GM18519 (cell line): ENCODE results near the gene BCL2.

Experiments used
- ATAC-seq: cut with Tn5 transposase; IDR thresholded peaks from one replicate; pipeline ENCODE4 v1.9.1; 2021; ENCODE audit warnings: mild to moderate bottlenecking, moderate library complexity; ENCODE audit not compliant: unreplicated experiment, low FRiP score

BCL2 gene

DNA sequence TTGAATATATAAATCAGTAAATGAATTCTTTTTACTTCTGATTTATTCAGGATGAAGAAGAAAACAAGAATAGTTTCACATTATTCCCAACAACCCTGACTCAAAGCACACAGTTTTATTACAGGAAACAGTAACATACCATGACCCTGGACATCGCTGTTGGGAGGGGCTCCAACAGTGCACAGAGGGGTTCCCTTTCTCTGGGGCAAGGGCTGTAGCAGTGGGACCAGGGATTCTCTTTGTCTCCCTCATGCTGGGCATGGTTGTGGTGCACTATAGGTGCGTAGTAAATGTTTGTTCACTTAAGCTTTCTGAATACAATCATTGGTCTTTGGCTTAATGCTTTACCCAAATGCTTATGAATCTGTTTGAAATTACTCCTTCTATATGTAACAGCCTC is 189.4 kb downstream of the BCL2 start:
- no peak for ATAC-seq

DNA sequence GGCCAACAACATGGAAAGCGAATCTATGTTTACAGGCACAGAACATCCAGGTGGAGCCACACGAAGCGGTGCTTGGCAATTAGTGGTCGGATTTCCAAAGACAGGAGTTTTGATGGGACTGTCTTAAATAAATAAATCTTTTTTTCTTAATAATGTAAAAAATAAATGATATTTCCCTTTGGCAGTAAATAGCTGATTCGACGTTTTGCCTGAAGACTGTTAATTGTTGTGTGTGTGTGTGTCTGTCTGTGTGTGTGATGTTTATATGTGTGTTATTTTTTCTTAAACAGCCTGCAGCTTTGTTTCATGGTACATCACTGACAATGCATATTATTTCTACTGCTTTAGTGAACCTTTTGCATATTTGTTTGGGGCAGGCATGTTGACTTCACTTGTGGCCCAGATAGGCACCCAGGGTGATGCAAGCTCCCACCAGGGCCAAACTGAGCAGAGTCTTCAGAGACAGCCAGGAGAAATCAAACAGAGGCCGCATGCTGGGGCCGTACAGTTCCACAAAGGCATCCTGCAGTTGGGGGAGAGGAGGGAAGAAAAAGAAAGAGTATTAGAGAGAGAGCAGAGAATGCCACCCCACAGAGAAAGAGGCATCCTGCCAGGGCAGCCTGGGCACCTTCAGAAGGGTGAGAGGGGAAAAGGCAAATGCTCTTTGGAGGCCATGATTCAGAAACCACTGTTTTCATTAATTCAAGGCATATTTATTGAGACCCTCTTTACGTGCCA is 191.2 kb downstream of the BCL2 start:
- no peak for ATAC-seq

DNA sequence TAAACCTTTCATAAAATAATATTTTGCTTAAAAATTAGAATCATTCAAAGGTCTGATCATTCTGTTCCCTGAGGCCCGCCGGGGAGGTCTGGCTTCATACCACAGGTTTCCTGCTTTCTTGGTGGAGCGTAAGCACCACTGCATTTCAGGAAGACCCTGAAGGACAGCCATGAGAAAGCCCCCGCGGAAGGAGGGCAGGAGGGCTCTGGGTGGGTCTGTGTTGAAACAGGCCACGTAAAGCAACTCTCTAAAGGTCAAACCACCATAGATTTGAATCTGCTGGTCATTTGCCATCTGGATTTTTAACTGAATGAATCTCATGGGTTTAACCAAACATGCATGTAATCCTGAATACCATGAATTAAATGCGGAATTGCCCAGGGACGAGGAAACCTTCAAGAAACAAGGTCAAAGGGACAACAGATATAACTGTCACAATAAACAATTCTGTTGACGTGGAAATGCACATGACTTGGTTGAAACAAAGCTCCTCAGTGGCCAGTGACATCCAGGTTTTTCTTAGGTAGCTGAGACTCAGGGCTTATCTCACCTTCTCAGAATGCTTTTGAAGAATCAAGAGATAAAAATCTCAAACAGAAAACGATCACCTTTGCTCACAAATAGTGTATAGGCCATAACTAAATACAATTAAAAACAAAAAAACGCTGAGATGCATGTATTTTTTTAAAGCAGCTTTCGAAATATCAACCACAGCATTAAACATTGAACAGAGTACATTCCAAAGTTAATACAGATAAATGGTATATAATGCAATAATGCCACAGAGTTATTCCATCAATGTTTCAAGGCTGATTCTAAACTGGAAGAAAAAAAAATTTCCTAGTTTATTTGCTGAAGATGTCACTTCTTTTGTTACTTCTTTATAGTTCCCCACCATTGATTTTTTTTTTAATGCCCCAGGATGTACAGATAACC is 193.2 kb downstream of the BCL2 start:
- ATAC-seq = no peak

DNA sequence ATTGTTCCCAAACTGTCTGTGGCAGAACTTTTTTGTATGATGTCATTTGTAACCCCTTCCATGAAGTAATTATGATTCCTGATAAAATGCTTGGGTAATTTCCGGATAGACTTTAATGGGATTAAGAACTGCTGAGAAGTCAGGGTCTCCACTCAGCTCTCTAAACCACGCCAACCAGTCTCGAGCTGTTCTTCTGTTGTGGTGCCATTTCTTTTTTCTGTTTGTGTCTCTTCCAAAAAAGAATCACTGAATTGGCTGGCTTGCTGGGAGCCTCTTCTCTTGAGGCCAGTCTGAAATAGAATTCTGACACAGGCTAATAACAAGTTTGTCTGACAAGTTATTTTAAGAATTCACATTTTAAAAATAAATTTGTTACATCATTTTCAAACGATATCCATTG is 198.9 kb downstream of the BCL2 start:
- no peak for ATAC-seq

DNA sequence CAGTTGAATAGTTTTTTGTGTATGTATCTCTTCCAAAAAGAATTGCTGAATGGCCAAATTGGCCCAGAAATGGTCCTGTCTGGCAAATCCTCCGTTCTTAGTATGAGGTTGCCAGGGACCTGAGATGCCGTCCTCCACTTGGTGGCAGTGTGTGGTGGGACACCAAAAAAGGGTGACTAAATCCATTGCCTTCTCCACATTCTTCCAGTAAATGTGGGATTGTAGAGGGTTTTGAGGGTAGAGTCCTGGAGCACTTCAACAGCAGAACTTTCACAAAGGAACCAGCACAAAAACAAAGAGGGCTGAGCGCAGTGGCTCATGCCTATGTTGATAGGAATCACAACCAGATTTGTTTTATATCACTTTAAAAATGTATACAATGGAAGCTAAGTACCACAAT is 199.9 kb downstream of the BCL2 start:
- no peak for ATAC-seq

DNA sequence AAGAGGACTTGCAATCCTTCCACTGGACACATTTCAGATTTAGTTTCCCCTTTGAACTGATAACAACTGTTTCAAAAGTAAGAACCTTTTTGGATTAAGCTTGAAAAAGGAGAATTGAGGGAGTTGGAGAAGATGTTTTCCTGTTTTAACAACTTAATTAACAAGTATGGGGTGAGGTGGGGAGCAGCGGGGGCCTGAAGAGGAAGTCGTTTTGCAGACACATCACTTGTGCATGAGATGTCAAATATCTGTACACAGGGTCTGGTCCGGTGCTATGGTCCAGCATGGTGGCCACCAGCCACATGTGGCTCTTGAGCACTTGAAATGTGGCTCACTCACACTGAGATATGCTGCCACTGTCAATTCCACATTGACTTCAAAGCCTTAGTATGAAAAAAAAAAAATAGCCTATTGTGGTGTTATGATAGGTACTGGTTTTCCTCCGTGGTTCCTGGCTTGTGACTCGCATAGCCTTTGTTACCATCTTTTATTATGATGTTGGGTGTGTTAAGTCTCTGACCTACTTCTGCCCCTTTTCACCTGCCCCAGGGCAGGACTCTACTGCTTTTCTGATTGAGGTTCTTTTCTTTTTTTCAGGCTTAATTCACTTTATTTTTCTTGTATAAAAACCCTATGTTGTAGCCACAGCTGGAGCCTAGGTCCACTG is 205.5 kb downstream of the BCL2 start:
- ATAC-seq = no peak

DNA sequence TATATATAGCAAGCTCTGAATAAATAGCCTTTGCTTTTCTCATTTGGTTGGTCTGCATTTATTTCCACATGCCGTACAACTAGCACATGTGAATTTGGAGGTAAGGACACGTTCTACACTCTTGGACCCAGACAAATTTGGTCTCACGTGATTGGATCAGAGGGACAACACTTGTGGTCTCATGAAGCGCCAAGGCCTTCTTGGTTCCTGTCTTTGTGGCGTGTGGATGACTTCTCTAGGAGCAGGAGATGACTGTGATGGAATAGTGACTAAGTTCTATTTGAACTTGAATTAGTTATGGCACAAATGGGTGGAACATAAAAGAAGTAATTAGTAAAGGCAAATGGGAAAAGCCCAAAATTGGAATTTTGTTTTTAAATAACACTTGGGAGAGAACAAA is 206.9 kb downstream of the BCL2 start:
- ATAC-seq = no peak

DNA sequence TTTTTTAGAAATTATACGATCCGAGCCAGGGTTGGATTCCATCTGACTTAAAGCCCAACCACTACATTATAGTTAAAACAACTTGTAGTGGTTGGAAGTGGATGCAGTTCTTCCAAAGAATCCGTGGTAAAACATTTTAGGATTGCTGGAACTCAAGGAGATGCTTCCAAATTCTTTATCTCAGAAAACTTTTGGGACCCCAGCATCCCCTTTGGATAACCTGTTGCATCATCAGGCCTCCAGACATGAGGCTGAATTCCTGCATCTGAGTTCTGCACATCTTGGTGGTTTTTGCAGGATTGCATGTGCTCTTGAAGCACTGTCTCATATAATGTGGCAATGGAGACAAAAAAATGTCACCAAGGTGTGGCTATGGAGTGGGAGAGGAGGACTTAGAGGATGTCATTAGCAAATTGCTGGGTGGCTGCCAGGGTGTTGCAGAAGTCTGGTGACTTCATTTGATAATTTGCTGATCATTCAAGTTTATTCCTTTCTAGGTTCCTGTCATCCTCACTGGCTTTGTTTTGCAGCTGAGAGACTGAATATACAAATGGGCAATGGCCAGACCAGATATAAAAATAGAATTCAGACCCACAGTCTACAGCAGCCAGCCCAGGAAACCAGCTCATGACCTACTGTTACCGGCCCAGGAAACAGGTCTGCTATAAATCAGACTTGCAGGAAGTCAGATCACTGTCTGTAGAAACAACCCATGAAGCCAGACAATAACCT is 207.7 kb downstream of the BCL2 start:
- no peak for ATAC-seq

DNA sequence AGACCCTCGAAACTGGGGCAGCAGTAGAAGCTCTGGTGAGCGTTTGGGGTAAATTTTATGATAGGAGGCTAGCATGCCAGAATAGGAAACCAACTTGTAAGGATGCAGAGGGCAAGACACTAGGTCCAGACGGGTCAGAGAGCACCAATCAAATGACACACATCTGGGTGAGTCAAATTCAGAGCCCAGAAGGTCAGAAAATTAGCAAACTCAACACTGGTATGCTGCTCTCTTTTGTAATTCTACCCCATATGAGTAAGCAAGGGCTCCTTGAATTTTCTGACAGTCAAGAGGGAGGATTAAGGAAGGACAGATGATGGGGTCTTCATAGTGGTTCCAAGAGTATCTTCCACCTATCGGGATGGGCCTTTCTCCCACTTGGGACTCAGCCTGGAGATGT is 209.8 kb downstream of the BCL2 start:
- no peak for ATAC-seq

DNA sequence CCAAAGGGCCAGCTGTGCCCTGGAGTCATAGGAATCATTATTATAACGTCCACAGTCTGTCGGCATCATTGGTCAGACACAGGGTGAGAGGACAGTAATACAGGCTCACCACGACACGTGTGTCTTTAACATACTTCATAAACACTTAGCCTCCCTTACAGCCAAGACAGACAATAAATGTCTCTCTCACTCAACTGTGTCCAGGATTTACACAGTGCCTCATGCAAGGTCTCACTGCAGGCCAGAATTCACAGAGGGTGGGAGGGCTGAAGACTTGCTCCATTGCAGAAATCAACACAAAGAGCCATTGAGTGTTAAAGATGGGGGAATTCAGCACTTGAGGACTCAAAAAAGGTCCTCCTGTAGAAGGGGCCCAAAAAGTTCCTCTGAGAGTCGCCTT is 210.5 kb downstream of the BCL2 start:
- no peak for ATAC-seq

DNA sequence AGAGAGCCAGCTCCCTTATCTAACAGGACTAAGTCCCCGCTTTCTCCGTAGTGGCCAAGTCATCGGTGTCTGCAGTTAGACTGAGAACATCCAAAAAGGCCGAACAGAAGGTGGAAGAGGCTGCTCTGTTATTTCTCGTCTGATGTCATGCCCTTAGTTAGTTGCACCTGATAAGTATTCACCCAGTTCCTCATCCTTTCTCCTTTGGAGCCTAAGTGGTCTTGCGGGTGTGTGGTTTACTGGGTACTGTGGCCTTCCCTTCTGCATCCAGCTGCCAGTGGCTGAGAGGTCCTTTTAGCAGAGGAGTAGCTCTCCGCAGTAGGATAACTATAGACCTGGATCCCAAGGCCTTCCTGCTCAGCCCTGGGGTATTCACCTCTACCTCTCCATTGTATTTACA is 211.6 kb downstream of the BCL2 start:
- ATAC-seq = no peak

DNA sequence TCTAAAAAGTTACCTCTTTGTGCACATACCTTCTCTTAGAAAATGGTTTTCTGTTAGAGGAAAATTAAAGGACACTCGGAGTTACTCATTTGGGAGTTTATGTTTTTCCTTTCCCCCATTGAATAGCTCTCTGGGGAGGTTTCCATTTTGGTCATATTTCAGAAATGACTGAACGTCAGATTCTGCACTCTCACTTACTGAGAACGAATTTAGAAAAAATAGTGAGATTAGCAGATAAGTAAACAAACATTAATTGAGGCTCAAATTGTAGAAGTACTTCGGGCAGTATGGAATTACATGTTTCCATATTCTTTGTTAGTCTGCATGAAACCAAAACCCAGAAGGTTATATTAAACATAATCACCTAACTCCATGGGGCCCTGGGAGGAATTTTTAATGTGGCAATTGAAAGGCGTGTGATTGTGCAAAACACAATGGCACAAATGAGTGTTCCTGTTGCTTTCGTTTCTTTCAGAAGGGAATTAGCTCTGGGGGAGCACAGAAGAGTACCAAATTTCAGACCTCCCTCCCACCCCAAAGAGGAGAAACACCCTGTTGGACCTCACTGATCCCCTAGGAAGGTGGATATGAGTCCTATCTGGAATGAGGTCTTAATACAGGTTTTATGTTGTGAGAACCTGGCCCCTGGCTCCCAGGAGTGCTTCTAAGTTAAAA is 212.3 kb downstream of the BCL2 start:
- ATAC-seq = no peak

DNA sequence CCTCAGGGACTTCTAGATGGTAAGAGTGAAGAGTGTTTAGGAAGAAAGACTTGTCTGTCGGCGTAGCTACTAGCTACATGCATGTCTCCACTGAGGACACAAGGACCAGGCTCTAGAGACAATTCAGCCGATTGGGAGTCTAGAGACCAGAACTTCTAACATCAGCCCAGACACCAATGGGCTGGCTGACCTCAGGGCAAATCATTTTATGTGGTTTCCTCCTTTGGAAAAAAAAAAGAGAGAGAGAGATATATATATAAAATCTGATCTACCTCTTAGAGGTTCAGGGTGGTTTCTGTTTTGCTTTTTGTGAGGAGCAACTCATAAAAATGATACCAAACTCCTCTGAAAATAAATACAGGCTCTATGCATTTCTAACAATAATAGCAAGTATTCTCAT is 212.8 kb downstream of the BCL2 start:
- no peak for ATAC-seq

DNA sequence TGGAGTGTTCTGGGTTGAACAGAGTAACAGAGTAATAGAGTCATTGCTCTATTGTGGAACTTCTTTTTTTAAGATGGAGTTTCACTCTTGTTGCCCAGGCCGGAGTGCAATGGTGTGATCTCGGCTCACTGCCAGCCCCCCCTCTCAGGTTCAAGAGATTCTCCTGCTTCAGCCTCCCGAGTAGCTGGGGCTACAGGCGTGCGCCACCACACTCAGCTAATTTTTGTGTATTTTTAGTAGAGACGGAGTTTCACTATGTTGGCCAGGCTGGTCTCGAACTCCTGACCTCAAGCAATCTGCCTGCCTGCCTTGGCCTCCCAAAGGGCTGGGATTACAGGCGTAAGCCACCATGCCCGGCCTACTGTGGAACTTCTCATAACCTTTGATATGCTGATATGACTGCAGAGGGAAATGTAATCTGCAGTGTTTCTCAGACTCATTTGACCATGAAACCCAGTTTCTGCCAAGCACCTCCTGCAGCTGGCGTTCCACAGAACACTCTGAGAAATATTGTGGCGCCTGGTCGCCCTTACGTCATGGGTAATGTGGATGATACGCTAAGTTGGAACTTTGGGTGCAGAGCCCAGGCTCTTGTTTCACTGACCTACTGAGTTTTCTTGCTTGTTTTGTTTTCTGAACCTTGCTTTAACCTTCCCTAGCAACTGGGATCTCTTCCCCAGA is 213.8 kb downstream of the BCL2 start:
- ATAC-seq = peak; percentile 48

DNA sequence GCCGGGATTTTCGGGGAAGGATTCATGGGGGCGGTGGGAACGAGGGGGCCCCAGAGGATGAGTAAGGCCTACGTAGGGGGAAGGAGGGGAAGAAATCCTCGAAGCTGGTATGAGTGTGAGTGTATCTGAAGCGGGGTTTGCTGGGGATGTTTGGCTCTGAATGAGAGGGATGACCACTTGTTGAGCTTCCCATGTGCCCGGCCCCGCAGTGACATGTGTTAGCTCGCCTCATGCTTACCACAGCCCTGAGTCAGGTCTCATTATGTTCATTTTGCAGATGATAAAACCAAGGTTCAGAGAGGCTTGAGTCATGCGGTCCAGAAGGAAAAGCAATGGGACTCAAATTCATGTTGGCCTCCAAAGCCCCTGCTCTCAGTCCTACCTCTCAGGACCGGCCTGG is 214.7 kb downstream of the BCL2 start:
- ATAC-seq = no peak

DNA sequence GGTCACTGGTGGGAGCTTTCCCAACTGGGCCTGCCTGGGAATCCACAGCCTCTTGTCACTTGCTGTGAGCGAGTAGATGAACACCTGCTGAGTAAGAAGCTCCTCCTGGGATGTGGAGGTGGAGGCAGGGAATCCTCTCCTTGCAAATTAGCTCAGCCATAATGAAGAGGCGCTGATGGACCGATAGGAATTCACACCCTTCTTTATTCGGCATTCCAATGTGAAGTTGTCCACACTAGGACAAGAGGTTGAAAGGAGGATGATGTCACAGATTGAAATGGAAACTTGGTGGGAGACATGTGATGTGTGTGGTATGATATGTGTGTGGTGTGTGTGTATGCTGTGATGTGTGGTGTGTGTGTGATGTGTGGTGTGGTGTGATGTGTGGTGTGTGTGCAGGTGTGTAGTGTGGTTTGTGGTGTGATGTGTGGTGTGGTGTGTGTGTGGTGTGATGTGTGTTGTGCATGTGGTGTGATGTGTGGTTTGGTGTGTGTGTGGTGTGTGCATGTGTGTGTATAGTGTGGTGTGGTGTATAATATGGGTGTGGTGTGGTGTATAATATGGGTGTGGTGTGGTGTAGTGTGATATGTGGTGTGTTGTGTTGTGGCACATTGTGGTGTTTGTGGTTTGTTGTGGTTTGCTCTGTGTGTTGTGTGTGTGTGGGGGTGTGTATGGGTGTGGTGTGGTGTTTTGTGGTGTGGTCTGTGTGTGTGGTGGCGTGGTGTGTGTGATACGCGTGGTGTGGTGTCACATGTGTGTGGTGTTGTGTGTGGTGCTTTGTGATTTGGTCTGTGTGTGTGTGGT is 216.4 kb downstream of the BCL2 start:
- ATAC-seq = no peak

DNA sequence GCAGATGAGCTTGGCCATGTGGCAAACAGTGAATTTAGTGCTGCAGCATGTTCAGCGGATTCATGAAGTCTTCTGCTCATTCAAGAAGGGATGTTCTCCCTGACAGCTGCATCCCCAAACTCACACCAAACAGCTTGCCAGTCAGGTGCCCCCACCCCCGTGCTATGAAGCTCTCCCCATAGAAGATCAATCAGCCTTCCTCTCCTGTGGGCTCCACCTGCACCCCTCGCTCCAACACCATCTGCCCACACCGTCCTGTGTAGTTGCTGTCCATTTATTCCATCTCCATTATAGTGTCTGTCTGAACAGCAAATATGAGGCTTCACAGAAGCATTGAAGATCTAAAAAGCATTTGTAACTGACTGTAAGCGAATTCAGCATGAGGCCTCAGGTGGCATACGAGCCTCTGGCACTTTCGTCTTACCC is 218.9 kb downstream of the BCL2 start:
- no peak for ATAC-seq

DNA sequence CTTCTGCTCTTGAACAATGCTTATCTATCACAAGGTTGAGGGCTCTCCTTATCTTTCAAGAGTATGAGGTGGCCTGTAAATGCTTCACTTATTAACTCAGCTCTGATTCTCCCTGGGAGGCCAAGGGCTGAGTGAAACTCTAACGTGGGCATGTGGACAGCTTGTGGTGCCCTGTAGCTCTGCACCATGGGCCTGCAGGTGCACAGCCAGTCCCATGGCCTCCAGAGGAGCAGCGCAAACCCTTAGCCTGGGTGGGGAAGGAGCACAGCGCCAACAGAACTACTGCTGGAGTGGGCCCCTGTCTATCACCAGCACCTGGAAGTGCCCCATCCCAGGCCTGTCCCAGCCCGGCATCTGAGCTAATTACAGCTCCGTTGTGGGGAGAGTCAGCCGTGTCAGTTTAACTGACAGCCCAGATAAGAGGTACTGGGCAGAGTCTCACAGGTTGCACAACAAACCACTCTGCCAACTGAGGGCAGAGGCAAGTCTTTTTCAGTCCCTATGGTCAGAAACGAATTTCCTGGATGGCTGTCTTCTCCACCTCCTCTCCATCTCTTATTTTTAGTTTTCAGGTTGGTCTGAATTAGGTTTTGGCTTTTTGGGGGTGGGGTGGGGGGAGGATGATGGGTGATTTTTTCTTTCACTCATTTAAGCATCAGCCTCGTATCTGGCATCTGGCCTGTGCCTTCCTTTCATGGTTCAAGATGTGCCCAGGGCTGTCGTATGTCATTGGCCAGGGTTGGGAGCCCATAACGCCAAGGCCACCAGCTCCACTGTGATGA is 219.5 kb downstream of the BCL2 start:
- no peak for ATAC-seq
